IMR-90 (cell line): ENCODE data around the gene ART4. TPM values are rescaled to one million over a fixed set of nuclear protein-coding genes. Genes with fewer than 3 reads are reported as not detected.
A peak's percentile ranks its signal among the peaks of the same experiment; 100 is the strongest.

Experiments
- ATAC-seq: fragments of 200-7000 bp; cut with Tn5 transposase; 2 replicates; pipeline ENCODE4 v1.9.1; 2020; ENCODE audit warnings: low read depth, mild to moderate bottlenecking, moderate library complexity
- Bru-seq: library from RNA; stranded (reverse); fragments of 400-500 nt; gene quantifications from one replicate; lab custom pipeline; 2021; lab: Mats Ljungman, UMichigan
- BruChase-seq, 2 experiments: library from RNA; stranded (reverse); fragments of 400-500 nt; gene quantifications; one replicate each; lab custom pipeline; 2021; lab: Mats Ljungman, UMichigan
- BruUV-seq: library from RNA; stranded (reverse); fragments of 400-500 nt; replicated peaks from 2 replicates; lab custom pipeline; 2021; lab: Mats Ljungman, UMichigan
- CTCF ChIA-PET: fragments of 300-600 bp; formaldehyde crosslinking; extraction: SDS; loops from one replicate; lab custom pipeline; 2021; ENCODE audit warnings: antibody characterized with exemption; lab: Yijun Ruan, JAX
- POLR2A ChIA-PET: fragments of 300-600 bp; sonication (Branson Sonifier 250); formaldehyde crosslinking; loops from one replicate; lab custom pipeline; 2022; ENCODE audit warnings: antibody characterized with exemption; ENCODE audit not compliant: unreplicated experiment; lab: Charles Lee
- DNase-seq: peaks from one replicate; pipeline ENCODE4 v3.0.0; 2013
- H2AFZ ChIP-seq: replicated peaks from 2 replicates; pipeline ENCODE3; 2013; ENCODE audit warnings: low read length, mild to moderate bottlenecking; ENCODE audit not compliant: poor library complexity
- H2AK5ac ChIP-seq: 2 replicates; pipeline ENCODE4 v1.6.1; 2013; ENCODE audit warnings: low read depth, low read length, inconsistent platforms
- H2AK9ac ChIP-seq: replicated peaks from 2 replicates; pipeline ENCODE3; 2013; ENCODE audit warnings: mild to moderate bottlenecking, low read depth, low read length, moderate library complexity; ENCODE audit not compliant: poor library complexity
- H2BK120ac ChIP-seq: 2 replicates; pipeline ENCODE4 v1.6.1; 2013; ENCODE audit warnings: low read depth, low read length, inconsistent platforms
- H2BK15ac ChIP-seq: 3 replicates; pipeline ENCODE4 v1.6.1; 2013; ENCODE audit warnings: low read depth, low read length, inconsistent platforms
- H2BK20ac ChIP-seq: 2 replicates; pipeline ENCODE4 v1.6.1; 2013; ENCODE audit warnings: low read depth, mild to moderate bottlenecking, inconsistent platforms, low read length, moderate library complexity
- H2BK5ac ChIP-seq: 2 replicates; pipeline ENCODE4 v1.6.1; 2013; ENCODE audit warnings: mild to moderate bottlenecking, low read depth, low read length, inconsistent platforms; ENCODE audit not compliant: poor library complexity, severe bottlenecking
- H3K14ac ChIP-seq: replicated peaks from 2 replicates; pipeline ENCODE4 v1.6.1; 2013; ENCODE audit warnings: low read depth, low read length, inconsistent platforms
- H3K18ac ChIP-seq: 2 replicates; pipeline ENCODE4 v1.6.1; 2013; ENCODE audit warnings: low read depth, low read length, control low read depth
- H3K23ac ChIP-seq: 2 replicates; pipeline ENCODE4 v1.6.1; 2013; ENCODE audit warnings: low read depth, low read length, inconsistent platforms
- H3K27ac ChIP-seq: 2 replicates; pipeline ENCODE4 v1.5.1; 2013; ENCODE audit warnings: mild to moderate bottlenecking, control low read depth, low read length; ENCODE audit not compliant: insufficient read depth
- H3K27me3 ChIP-seq: 2 replicates; pipeline ENCODE4 v1.6.1; 2013; ENCODE audit warnings: low read length; ENCODE audit not compliant: control insufficient read depth, insufficient read depth
- H3K36me3 ChIP-seq: 2 replicates; pipeline ENCODE4 v1.6.1; 2013; ENCODE audit warnings: low read length, mixed read lengths; ENCODE audit not compliant: control insufficient read depth, insufficient read depth
- H3K4ac ChIP-seq: 2 replicates; pipeline ENCODE4 v1.6.1; 2013; ENCODE audit warnings: low read depth, low read length, inconsistent platforms
- H3K4me1 ChIP-seq: 2 replicates; pipeline ENCODE4 v1.6.1; 2013; ENCODE audit warnings: low read length, mixed read lengths; ENCODE audit not compliant: control insufficient read depth, insufficient read depth
- H3K4me2 ChIP-seq: 2 replicates; pipeline ENCODE4 v1.6.1; 2013; ENCODE audit warnings: low read depth, mild to moderate bottlenecking, control low read depth, low read length, moderate library complexity
- H3K4me3 ChIP-seq: 2 replicates; pipeline ENCODE4 v1.5.1; 2013; ENCODE audit warnings: low read depth, mild to moderate bottlenecking, control low read depth, low read length, moderate library complexity; ENCODE audit not compliant: insufficient read depth
- H3K56ac ChIP-seq: 2 replicates; pipeline ENCODE4 v1.6.1; 2013; ENCODE audit warnings: low read length, inconsistent platforms; ENCODE audit not compliant: insufficient read depth; ENCODE audit errors: extremely low read depth
- H3K79me1 ChIP-seq, 2 experiments: 2 replicates each; pipeline ENCODE4 v1.6.1; 2013; ENCODE audit warnings: low read length in 2 of 2, inconsistent platforms in 1 of 2, low read depth in 1 of 2
- H3K9ac ChIP-seq: 2 replicates; pipeline ENCODE4 v1.6.1; 2013; ENCODE audit warnings: low read depth, low read length, control low read depth
- H3K9me1 ChIP-seq: 2 replicates; pipeline ENCODE4 v1.6.1; 2013; ENCODE audit warnings: low read length, inconsistent platforms; ENCODE audit not compliant: insufficient read depth
- H3K9me3 ChIP-seq: 2 replicates; pipeline ENCODE4 v1.6.1; 2013; ENCODE audit warnings: low read length; ENCODE audit not compliant: control insufficient read depth, insufficient read depth
- H4K20me1 ChIP-seq: 2 replicates; pipeline ENCODE4 v1.6.1; 2013; ENCODE audit warnings: low read length, inconsistent platforms; ENCODE audit not compliant: insufficient read depth
- H4K5ac ChIP-seq: 2 replicates; pipeline ENCODE4 v1.6.1; 2013; ENCODE audit warnings: mild to moderate bottlenecking, low read depth, low read length, control low read depth
- H4K8ac ChIP-seq, 2 experiments: 2 replicates each; pipeline ENCODE4 v1.6.1; 2013; ENCODE audit warnings: low read depth in 2 of 2, low read length in 2 of 2, control low read depth in 1 of 2, inconsistent platforms in 1 of 2
- H4K91ac ChIP-seq: 2 replicates; pipeline ENCODE4 v1.6.1; 2013; ENCODE audit warnings: low read depth, low read length, inconsistent platforms; ENCODE audit not compliant: insufficient read depth
- CTCF ChIP-seq: conservative IDR thresholded peaks from 2 replicates; pipeline ENCODE4 v1.5.1; 2012; ENCODE audit warnings: mild to moderate bottlenecking, low read depth, low read length, improper control_type of control experiment
- MXI1 ChIP-seq: IDR thresholded peaks from 2 replicates; pipeline ENCODE4 v1.6.1; 2012; ENCODE audit warnings: low read depth, mild to moderate bottlenecking, low read length, moderate library complexity, borderline replicate concordance
- NFE2L2 ChIP-seq: fragments of 150-350 bp; IDR thresholded peaks from 2 replicates; pipeline ENCODE4 v1.6.1; 2016; ENCODE audit warnings: low read depth, mild to moderate bottlenecking, low read length
- WGBS, 2 experiments: methylation state at CpG; one replicate each; pipeline versions ENCODE4 v1.1.5 to v1.1.7; 2013; ENCODE audit warnings: missing lambda C conversion rate in 2 of 2; ENCODE audit not compliant: insufficient read length in 1 of 2; ENCODE audit errors: extremely low coverage in 2 of 2; 5-methylcytosine and 5-hydroxymethylcytosine counted together
- dilution Hi-C: fragments of 300-500 bp; cut with HindIII; formaldehyde crosslinking; loops from one replicate; pipeline ENCODE4 v1.14.3; 2018; ENCODE audit warnings: low sequenced_read_pairs; ENCODE audit not compliant: unreplicated experiment
- in situ Hi-C: fragments of 300-500 bp; cut with MboI; formaldehyde crosslinking; loops from 3 replicates; pipeline ENCODE4 v1.14.3; 2019; ENCODE audit warnings: low sequenced_read_pairs, inconsistent platforms, mixed read lengths
- intact Hi-C: fragments of 100-400 bp; cut with micrococcal nuclease; formaldehyde crosslinking; loops from 2 replicates; pipeline ENCODE4 v1.10.0; 2022
- long read RNA-seq: library from polyadenylated mRNA; unstranded; transcript quantifications from one replicate; pipeline ENCODE4 v2.0.0, GENCODE V29; 2021; ENCODE audit not compliant: unreplicated experiment
- polyA plus RNA-seq, 3 experiments: library from polyadenylated mRNA; depleted of rRNA; stranded (reverse); fragments of >200 nt; gene quantifications; 2 replicates each; pipeline ENCODE4 v1.2.3, GENCODE V29; 2012; ENCODE audit warnings: low replicate concordance in 1 of 3
- total RNA-seq: library from RNA; depleted of rRNA; stranded (reverse); fragments of >200 nt; gene quantifications from 2 replicates; pipeline ENCODE4 v1.2.3, GENCODE V29; 2012; rRNA removed

The ART4 gene
- total RNA-seq (not detected in 2 replicates), polyA plus RNA-seq (2012; rRNA removed) (not detected in 2 replicates), Bru-seq, nascent RNA (percentile 5 among the genes with signal in this experiment), BruChase-seq, experiment 1, labeled RNA remaining after a 6-hour chase (percentile 5 among the genes with signal in this experiment), BruChase-seq, experiment 2, labeled RNA remaining after a 2-hour chase (not detected)
- polyA plus RNA-seq (2012; cell fraction: cytosol; rRNA removed), result not detected in 2 replicates
- polyA plus RNA-seq (2012; cell fraction: nucleus; rRNA removed; ENCODE audit: low replicate concordance), result not detected in 2 replicates
- long read RNA-seq, result 0 reads

- H2BK20ac ChIP-seq, result peak within 1 kb of the TSS; percentile 74
- in situ Hi-C loops, result loop anchor here (5.0 kb wide), 1 partner anchor 154 kb away; no protein-coding TSS in a partner anchor
- no peak for DNase-seq
- no peaks in the 10 kb centered on the region for H3K79me1 ChIP-seq
- peak within 1 kb of the TSS; percentile 66 for H2BK120ac ChIP-seq
- no peaks in the 10 kb centered on the region; the same call in 1 of the 2 replicates for H3K9me1 ChIP-seq
- H2BK5ac ChIP-seq, result peak within 1 kb of the TSS; percentile 74
- H3K4me3 ChIP-seq, result no peak within 1 kb of the TSS
- peak within 1 kb of the TSS; percentile 82 for H4K91ac ChIP-seq
- CTCF ChIA-PET, result no interaction called here
- H3K4me1 ChIP-seq, result peaks cover 3% of the 10 kb centered on the region; the same call in 1 of the 2 replicates
- H3K27me3 ChIP-seq, result no peaks in the 10 kb centered on the region
- peak within 1 kb of the TSS; percentile 45 for H3K4ac ChIP-seq
- no peak within 1 kb of the TSS for H3K14ac ChIP-seq
- H3K27ac ChIP-seq, result no peak within 1 kb of the TSS
- no peak within 1 kb of the TSS for H2AK9ac ChIP-seq
- H3K36me3 ChIP-seq, result no peaks in the 10 kb centered on the region
- 91% methylated on average over 6 of the region's 10 CpGs; no CpG with 5 or more reads in 1 of the 2 experiments for WGBS, 2 experiments
- peak within 1 kb of the TSS; percentile 29 for H2AK5ac ChIP-seq
- POLR2A ChIA-PET, result no interaction called here
- H3K4me2 ChIP-seq, result no peak within 1 kb of the TSS
- dilution Hi-C loops, result no loop called here
- H4K20me1 ChIP-seq, result no peaks in the 10 kb centered on the region
- intact Hi-C loops, result loop anchor here (10.0 kb wide), 1 partner anchor 209 kb away; no protein-coding TSS in a partner anchor
- no peaks in the 10 kb centered on the region for H3K9me3 ChIP-seq
- H3K9ac ChIP-seq, result no peak within 1 kb of the TSS
- H3K18ac ChIP-seq, result no peak within 1 kb of the TSS; the same call in 1 of the 2 replicates
- H2AFZ ChIP-seq, result peak within 1 kb of the TSS; percentile 61
- TF ChIP-seq MXI1 (no peak), CTCF (no peak), NFE2L2 (no peak)
- ATAC-seq, result no peak
- no TSS peak for BruUV-seq
- peak within 1 kb of the TSS; percentile 12; the same call in 1 of the 2 replicates for H3K56ac ChIP-seq
- peak within 1 kb of the TSS in 1 of 2 experiments; percentile 18; a peak in 1 of 4 replicates for H4K8ac ChIP-seq
- no peak within 1 kb of the TSS for H3K23ac ChIP-seq
- H4K5ac ChIP-seq, result peak within 1 kb of the TSS; percentile 25; the same call in 1 of the 2 replicates
- H2BK15ac ChIP-seq, result peak within 1 kb of the TSS; percentile 71; the same call in 1 of the 3 replicates
These were observed at the start of gene ART4 for GRCh38 chr12:14843425-14843887. Gene ART4, minus strand, starts transcription at chr12:14843526. Its CDS starts 413 bp downstream, at chr12:14843113.
